ENCODE results near the gene APOA5. TPM values are rescaled to one million over a fixed set of nuclear protein-coding genes. Genes with fewer than 3 reads are reported as not detected.
A peak's percentile ranks its signal among the peaks of the same experiment; 100 is the strongest.
"Not testable (repeated sequence)": the region's sequence is repeated elsewhere in the genome, so short reads cannot be mapped to it uniquely, and the experiment has no call there.

The APOA5 gene, protein sequence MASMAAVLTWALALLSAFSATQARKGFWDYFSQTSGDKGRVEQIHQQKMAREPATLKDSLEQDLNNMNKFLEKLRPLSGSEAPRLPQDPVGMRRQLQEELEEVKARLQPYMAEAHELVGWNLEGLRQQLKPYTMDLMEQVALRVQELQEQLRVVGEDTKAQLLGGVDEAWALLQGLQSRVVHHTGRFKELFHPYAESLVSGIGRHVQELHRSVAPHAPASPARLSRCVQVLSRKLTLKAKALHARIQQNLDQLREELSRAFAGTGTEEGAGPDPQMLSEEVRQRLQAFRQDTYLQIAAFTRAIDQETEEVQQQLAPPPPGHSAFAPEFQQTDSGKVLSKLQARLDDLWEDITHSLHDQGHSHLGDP
- polyA plus RNA-seq (2013, experiment 1 of 2), result not detected
- polyA plus RNA-seq (2013, experiment 2 of 2), result not detected

GRCh38 chr11:116791813-116792143 is at the start of gene APOA5:
TSS of gene APOA5 (minus strand) at chr11:116791879. CDS start at chr11:116791860, 19 bp downstream.
- Histone ChIP-seq H3K4me3 (ENCODE audit: extremely low read depth, insufficient read depth, low read length, poor library complexity, severe bottlenecking) (no peak within 1 kb of the TSS), H3K4me1 (ENCODE audit: control insufficient read depth, insufficient read depth, low read length, poor library complexity, severe bottlenecking) (no peaks in the 10 kb centered on the region), H3K9me3 (ENCODE audit: control insufficient read depth, low read length) (no peaks in the 10 kb centered on the region), H3K36me3 (ENCODE audit: control insufficient read depth, insufficient read depth, low read length) (peaks cover under 1% of the 10 kb centered on the region), H3K27ac (ENCODE audit: low read depth, low read length, severe bottlenecking) (no peak within 1 kb of the TSS)
- 88 to 93% methylated on average over 5 to 6 of the region's 7 CpGs for WGBS, 2 experiments (ENCODE audit: insufficient coverage in 2 of 2)

- H3K36me3 ChIP-seq (ENCODE audit: control insufficient read depth, insufficient read depth, low read length), result peaks cover 22% of the 10 kb centered on the region
- peaks cover 28% of the 10 kb centered on the region for H3K4me1 ChIP-seq (ENCODE audit: control insufficient read depth, insufficient read depth, low read length, poor library complexity, severe bottlenecking)
- H3K27ac ChIP-seq (ENCODE audit: low read depth, low read length, severe bottlenecking), result no peak overlapping the region
- no peak overlapping the region for H3K4me3 ChIP-seq (ENCODE audit: extremely low read depth, insufficient read depth, low read length, poor library complexity, severe bottlenecking)
- no peaks in the 10 kb centered on the region for H3K9me3 ChIP-seq (ENCODE audit: control insufficient read depth, low read length)
- 79 to 87% methylated on average over 5 to 7 of the region's 9 CpGs for WGBS, 2 experiments (ENCODE audit: insufficient coverage in 2 of 2)
Observed at GRCh38 chr11:116840746-116841296, 49.1 kb upstream of the APOA5 start.

GRCh38 chr11:116840224-116840745 is 48.6 kb upstream of the APOA5 start:
- no peaks in the 10 kb centered on the region for H3K9me3 ChIP-seq (ENCODE audit: control insufficient read depth, low read length)
- peaks cover 17% of the 10 kb centered on the region for H3K36me3 ChIP-seq (ENCODE audit: control insufficient read depth, insufficient read depth, low read length)
- peaks cover 28% of the 10 kb centered on the region for H3K4me1 ChIP-seq (ENCODE audit: control insufficient read depth, insufficient read depth, low read length, poor library complexity, severe bottlenecking)
- no peak overlapping the region for H3K27ac ChIP-seq (ENCODE audit: low read depth, low read length, severe bottlenecking)
- H3K4me3 ChIP-seq (ENCODE audit: extremely low read depth, insufficient read depth, low read length, poor library complexity, severe bottlenecking), result no peak overlapping the region
- 76 to 84% methylated on average over 5 of the region's 6 CpGs for WGBS, 2 experiments (ENCODE audit: insufficient coverage in 2 of 2)

- Histone ChIP-seq H3K4me1 (ENCODE audit: control insufficient read depth, insufficient read depth, low read length, poor library complexity, severe bottlenecking) (peaks cover 28% of the 10 kb centered on the region), H3K27ac (ENCODE audit: low read depth, low read length, severe bottlenecking) (peak overlapping the region; percentile 64), H3K4me3 (ENCODE audit: extremely low read depth, insufficient read depth, low read length, poor library complexity, severe bottlenecking) (no peak overlapping the region), H3K9me3 (ENCODE audit: control insufficient read depth, low read length) (no peaks in the 10 kb centered on the region), H3K36me3 (ENCODE audit: control insufficient read depth, insufficient read depth, low read length) (peaks cover 3% of the 10 kb centered on the region)
- WGBS, 2 experiments (ENCODE audit: insufficient coverage in 2 of 2), result 90 to 91% methylated on average over 2 to 5 of the region's 6 CpGs
Observed at GRCh38 chr11:116838321-116839084, 46.8 kb upstream of the APOA5 start.

DNA sequence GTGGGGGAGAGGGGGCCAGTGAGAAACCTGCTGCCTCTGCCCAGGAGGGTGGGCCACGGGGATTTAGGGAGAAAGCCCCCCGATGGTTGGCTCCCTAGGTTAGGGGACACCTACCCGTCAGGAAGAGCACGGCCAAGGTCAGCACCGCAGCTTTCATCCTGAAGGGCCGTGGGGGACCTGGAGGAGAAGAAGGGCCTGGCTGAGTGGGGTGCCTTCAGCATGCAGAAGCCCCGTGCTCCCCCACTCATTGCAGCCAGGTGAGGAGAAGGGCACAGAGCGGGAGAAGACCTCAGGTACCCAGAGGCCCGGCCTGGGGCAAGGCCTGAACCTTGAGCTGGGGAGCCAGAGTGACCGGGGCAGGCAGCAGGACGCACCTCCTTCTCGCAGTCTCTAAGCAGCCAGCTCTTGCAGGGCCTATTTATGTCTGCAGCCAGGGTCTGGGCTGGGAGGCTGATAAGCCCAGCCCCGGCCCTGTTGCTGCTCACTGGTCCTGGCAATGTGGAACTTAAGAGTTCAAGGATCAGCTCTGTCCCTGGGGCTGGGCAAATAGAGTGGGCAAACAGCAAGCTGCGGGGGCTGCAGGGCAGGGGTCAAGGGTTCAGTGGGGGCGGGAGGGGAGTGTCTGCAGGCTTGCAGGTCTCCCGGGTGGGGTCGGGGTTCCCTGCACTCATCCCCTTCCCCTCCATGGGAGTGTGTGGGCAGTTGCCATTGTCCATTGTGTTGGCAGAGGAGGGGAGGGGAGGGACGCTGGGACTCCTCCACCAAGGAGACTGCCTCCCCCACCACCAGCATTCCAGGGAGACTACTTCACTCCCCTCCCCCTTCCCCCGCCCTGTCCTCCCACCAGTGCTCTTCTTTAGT is 45.8 kb upstream of the APOA5 start, which contains the start of gene APOA1:
APOA1 (minus strand) TSS at position 392 of the 861 bp plus-strand sequence; CDS start at position 157, 235 bp downstream.
- H3K9me3 ChIP-seq (ENCODE audit: control insufficient read depth, low read length), result no peaks in the 10 kb centered on the region
- H3K27ac ChIP-seq (ENCODE audit: low read depth, low read length, severe bottlenecking), result peak within 1 kb of the TSS; percentile 64
- H3K4me1 ChIP-seq (ENCODE audit: control insufficient read depth, insufficient read depth, low read length, poor library complexity, severe bottlenecking), result peaks cover 23% of the 10 kb centered on the region
- no peaks in the 10 kb centered on the region for H3K36me3 ChIP-seq (ENCODE audit: control insufficient read depth, insufficient read depth, low read length)
- WGBS, 2 experiments (ENCODE audit: insufficient coverage in 2 of 2), result 77 to 86% methylated on average over 12 to 14 of the region's 19 CpGs
- H3K4me3 ChIP-seq (ENCODE audit: extremely low read depth, insufficient read depth, low read length, poor library complexity, severe bottlenecking), result peak within 1 kb of the TSS; percentile 5

GRCh38 chr11:116836632-116836991 is 44.9 kb upstream of the APOA5 start:
- WGBS, 2 experiments (ENCODE audit: insufficient coverage in 2 of 2), result 92 to 93% methylated on average over 7 of the region's 7 CpGs
- no peaks in the 10 kb centered on the region for H3K9me3 ChIP-seq (ENCODE audit: control insufficient read depth, low read length)
- no peak overlapping the region for H3K27ac ChIP-seq (ENCODE audit: low read depth, low read length, severe bottlenecking)
- H3K36me3 ChIP-seq (ENCODE audit: control insufficient read depth, insufficient read depth, low read length), result no peaks in the 10 kb centered on the region
- no peak overlapping the region for H3K4me3 ChIP-seq (ENCODE audit: extremely low read depth, insufficient read depth, low read length, poor library complexity, severe bottlenecking)
- H3K4me1 ChIP-seq (ENCODE audit: control insufficient read depth, insufficient read depth, low read length, poor library complexity, severe bottlenecking), result peaks cover 23% of the 10 kb centered on the region

DNA sequence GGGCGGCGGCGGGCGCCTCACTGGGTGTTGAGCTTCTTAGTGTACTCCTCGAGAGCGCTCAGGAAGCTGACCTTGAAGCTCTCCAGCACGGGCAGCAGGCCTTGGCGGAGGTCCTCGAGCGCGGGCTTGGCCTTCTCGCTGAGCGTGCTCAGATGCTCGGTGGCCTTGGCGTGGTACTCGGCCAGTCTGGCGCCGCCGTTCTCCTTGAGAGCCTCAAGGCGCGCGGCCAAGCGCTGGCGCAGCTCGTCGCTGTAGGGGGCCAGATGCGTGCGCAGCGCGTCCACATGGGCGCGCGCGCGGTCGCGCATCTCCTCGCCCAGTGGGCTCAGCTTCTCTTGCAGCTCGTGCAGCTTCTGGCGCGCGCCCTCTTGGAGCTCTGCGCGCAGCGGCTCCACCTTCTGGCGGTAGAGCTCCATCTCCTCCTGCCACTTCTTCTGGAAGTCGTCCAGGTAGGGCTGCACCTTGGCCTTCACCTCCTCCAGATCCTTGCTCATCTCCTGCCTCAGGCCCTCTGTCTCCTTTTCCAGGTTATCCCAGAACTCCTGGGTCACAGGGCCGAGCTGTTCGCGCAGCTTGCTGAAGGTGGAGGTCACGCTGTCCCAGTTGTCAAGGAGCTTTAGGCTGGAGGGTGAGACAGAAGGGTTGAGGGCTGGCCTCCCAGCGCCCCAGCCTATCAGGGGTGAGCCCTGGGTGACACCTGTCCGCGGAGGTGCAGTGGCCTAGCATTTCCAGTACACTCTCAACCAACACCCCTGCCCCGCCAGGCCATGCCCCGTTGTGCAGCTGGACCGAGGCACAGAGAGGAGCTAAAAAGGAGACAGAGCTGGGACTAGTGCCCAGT is 44.3 kb upstream of the APOA5 start:
- Histone ChIP-seq H3K27ac (ENCODE audit: low read depth, low read length, severe bottlenecking) (no peak overlapping the region), H3K4me3 (ENCODE audit: extremely low read depth, insufficient read depth, low read length, poor library complexity, severe bottlenecking) (peak overlapping the region; percentile 18), H3K4me1 (ENCODE audit: control insufficient read depth, insufficient read depth, low read length, poor library complexity, severe bottlenecking) (peaks cover 23% of the 10 kb centered on the region), H3K9me3 (ENCODE audit: control insufficient read depth, low read length) (no peaks in the 10 kb centered on the region), H3K36me3 (ENCODE audit: control insufficient read depth, insufficient read depth, low read length) (no peaks in the 10 kb centered on the region)
- 12 to 16% methylated on average over 44 to 51 of the region's 57 CpGs for WGBS, 2 experiments (ENCODE audit: insufficient coverage in 2 of 2)

GRCh38 chr11:116835042-116835772 is 43.5 kb upstream of the APOA5 start:
- WGBS, 2 experiments (ENCODE audit: insufficient coverage in 2 of 2), result 67 to 72% methylated on average over 23 to 25 of the region's 28 CpGs
- no peak overlapping the region for H3K27ac ChIP-seq (ENCODE audit: low read depth, low read length, severe bottlenecking)
- no peaks in the 10 kb centered on the region for H3K36me3 ChIP-seq (ENCODE audit: control insufficient read depth, insufficient read depth, low read length)
- no peaks in the 10 kb centered on the region for H3K9me3 ChIP-seq (ENCODE audit: control insufficient read depth, low read length)
- H3K4me3 ChIP-seq (ENCODE audit: extremely low read depth, insufficient read depth, low read length, poor library complexity, severe bottlenecking), result peak overlapping the region; percentile 18
- peaks cover 23% of the 10 kb centered on the region for H3K4me1 ChIP-seq (ENCODE audit: control insufficient read depth, insufficient read depth, low read length, poor library complexity, severe bottlenecking)

- H3K9me3 ChIP-seq (ENCODE audit: control insufficient read depth, low read length); H3K36me3 ChIP-seq (ENCODE audit: control insufficient read depth, insufficient read depth, low read length); H3K4me3 ChIP-seq (ENCODE audit: extremely low read depth, insufficient read depth, low read length, poor library complexity, severe bottlenecking); H3K27ac ChIP-seq (ENCODE audit: low read depth, low read length, severe bottlenecking): not testable (repeated sequence)
- 80 to 87% methylated on average over 12 to 13 of the region's 13 CpGs for WGBS, 2 experiments (ENCODE audit: insufficient coverage in 2 of 2)
- peaks cover 23% of the 10 kb centered on the region for H3K4me1 ChIP-seq (ENCODE audit: control insufficient read depth, insufficient read depth, low read length, poor library complexity, severe bottlenecking)
Observed at GRCh38 chr11:116834535-116835041, 42.9 kb upstream of the APOA5 start.
